ENCODE data around the gene TSPAN18.

TSPAN18 gene

GRCh38 chr11:44792171-44792570, 65.4 kb downstream of the TSPAN18 start:
- Histone ChIP-seq H3K36me3 (replicated peaks; ENCODE audit: insufficient read depth, low read length) (no peaks in the 10 kb centered on the region), H3F3A (ENCODE audit: insufficient read depth, low read length) (no peaks in the 10 kb centered on the region), H3K27me3 (replicated peaks; ENCODE audit: insufficient read depth, low read length) (no peaks in the 10 kb centered on the region; the same call in 1 of the 2 replicates), H3K9ac (ENCODE audit: low read length) (no peak overlapping the region), H3K27ac (ENCODE audit: low read length) (no peak overlapping the region), H3K9me2 (replicated peaks; ENCODE audit: insufficient read depth, low read length) (no peaks in the 10 kb centered on the region), H3K4me2 (ENCODE audit: low read depth, low read length) (no peak overlapping the region), H2AFZ (ENCODE audit: low read length) (no peak overlapping the region), H4K20me1 (ENCODE audit: insufficient read depth, low read length) (no peaks in the 10 kb centered on the region), H3K79me2 (ENCODE audit: low read length) (no peaks in the 10 kb centered on the region), H3K4me1 (ENCODE audit: low read length) (no peaks in the 10 kb centered on the region), H3K4me3 (ENCODE audit: low read length) (no peak overlapping the region), H3K9me3 (replicated peaks; ENCODE audit: insufficient read depth, low read length) (no peaks in the 10 kb centered on the region)
- DNase-seq: no peak
- TF ChIP-seq EZH2phosphoT487 (IDR thresholded peaks at IDR 0.05; ENCODE audit: low read length): no peak
- no peak for TF ChIP-seq EZH2 (optimal IDR thresholded peaks at IDR 0.05; ENCODE audit: low read depth, low read length)
- TF ChIP-seq CTCF (IDR thresholded peaks at IDR 0.05; ENCODE audit: low read length): no peak

- no peak overlapping the region for H2AFZ ChIP-seq (ENCODE audit: low read length)
- no peaks in the 10 kb centered on the region for H3F3A ChIP-seq (ENCODE audit: insufficient read depth, low read length)
- no peak for DNase-seq
- no peak overlapping the region for H3K4me3 ChIP-seq (ENCODE audit: low read length)
- no peaks in the 10 kb centered on the region for H3K36me3 ChIP-seq (replicated peaks; ENCODE audit: insufficient read depth, low read length)
- no peak overlapping the region for H3K27ac ChIP-seq (ENCODE audit: low read length)
- H3K4me1 ChIP-seq (ENCODE audit: low read length): no peaks in the 10 kb centered on the region
- no peak for TF ChIP-seq EZH2 (optimal IDR thresholded peaks at IDR 0.05; ENCODE audit: low read depth, low read length)
- no peak for TF ChIP-seq EZH2phosphoT487 (IDR thresholded peaks at IDR 0.05; ENCODE audit: low read length)
- no peak for TF ChIP-seq CTCF (IDR thresholded peaks at IDR 0.05; ENCODE audit: low read length)
- H3K79me2 ChIP-seq (ENCODE audit: low read length): no peaks in the 10 kb centered on the region
- no peak overlapping the region for H3K4me2 ChIP-seq (ENCODE audit: low read depth, low read length)
- no peak overlapping the region for H3K9ac ChIP-seq (ENCODE audit: low read length)
- H3K9me3 ChIP-seq (replicated peaks; ENCODE audit: insufficient read depth, low read length): no peaks in the 10 kb centered on the region
- peaks cover 3% of the 10 kb centered on the region; the same call in 1 of the 2 replicates for H3K27me3 ChIP-seq (replicated peaks; ENCODE audit: insufficient read depth, low read length)
- H3K9me2 ChIP-seq (replicated peaks; ENCODE audit: insufficient read depth, low read length): no peaks in the 10 kb centered on the region
- H4K20me1 ChIP-seq (ENCODE audit: insufficient read depth, low read length): no peaks in the 10 kb centered on the region
Measured at GRCh38 chr11:44793350-44794090, 66.8 kb downstream of the TSPAN18 start.

GRCh38 chr11:44795803-44796535, 69.2 kb downstream of the TSPAN18 start:
- no peak for DNase-seq
- Histone ChIP-seq H3K27me3 (replicated peaks; ENCODE audit: insufficient read depth, low read length) (peaks cover 3% of the 10 kb centered on the region; the same call in 1 of the 2 replicates), H3K9me3 (replicated peaks; ENCODE audit: insufficient read depth, low read length) (no peaks in the 10 kb centered on the region), H3K4me3 (ENCODE audit: low read length) (no peak overlapping the region), H3K4me2 (ENCODE audit: low read depth, low read length) (no peak overlapping the region), H2AFZ (ENCODE audit: low read length) (no peak overlapping the region), H3F3A (ENCODE audit: insufficient read depth, low read length) (no peaks in the 10 kb centered on the region), H3K79me2 (ENCODE audit: low read length) (no peaks in the 10 kb centered on the region), H3K36me3 (replicated peaks; ENCODE audit: insufficient read depth, low read length) (no peaks in the 10 kb centered on the region), H4K20me1 (ENCODE audit: insufficient read depth, low read length) (no peaks in the 10 kb centered on the region), H3K9me2 (replicated peaks; ENCODE audit: insufficient read depth, low read length) (no peaks in the 10 kb centered on the region), H3K4me1 (ENCODE audit: low read length) (no peaks in the 10 kb centered on the region), H3K27ac (ENCODE audit: low read length) (no peak overlapping the region), H3K9ac (ENCODE audit: low read length) (no peak overlapping the region)
- TF ChIP-seq EZH2phosphoT487 (IDR thresholded peaks at IDR 0.05; ENCODE audit: low read length): no peak
- no peak for TF ChIP-seq CTCF (IDR thresholded peaks at IDR 0.05; ENCODE audit: low read length)
- TF ChIP-seq EZH2 (optimal IDR thresholded peaks at IDR 0.05; ENCODE audit: low read depth, low read length): no peak
